GM12801 (cell line): ENCODE results near the gene DSCAML1.

Source experiments
- TF ChIP-seq, protein P1 (sequence below): IDR thresholded peaks from one replicate; pipeline ENCODE4 v1.5.1; 2011; ENCODE audit warnings: control low read depth; ENCODE audit not compliant: insufficient read length; ENCODE audit errors: extremely low read depth

DSCAML1 gene

DNA sequence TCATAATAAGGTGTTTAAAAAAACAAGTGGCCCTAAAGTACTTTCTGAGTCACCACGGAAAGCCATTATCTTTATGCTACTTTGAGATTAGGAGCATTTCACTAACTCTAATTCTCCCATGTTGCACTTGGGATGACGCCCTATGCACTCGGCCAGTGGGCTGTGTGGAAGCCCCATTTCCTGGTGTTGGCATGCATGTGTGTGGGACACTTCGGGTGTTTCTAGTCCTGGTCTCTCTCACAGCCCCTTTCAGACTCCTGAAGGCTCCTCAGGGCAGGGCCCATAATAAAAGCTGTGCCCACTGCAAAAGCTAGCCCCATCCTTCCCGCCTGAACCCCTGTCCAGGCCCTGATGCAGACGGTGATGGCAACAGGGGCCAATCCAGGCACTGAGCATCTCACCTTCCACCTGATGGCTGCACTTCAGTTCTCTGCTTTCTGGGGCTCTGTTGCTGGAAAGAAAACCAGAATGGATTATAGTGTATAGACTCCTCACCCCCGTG lies 42.4 kb upstream of the DSCAML1 start:
- TF ChIP-seq, protein P1, sequence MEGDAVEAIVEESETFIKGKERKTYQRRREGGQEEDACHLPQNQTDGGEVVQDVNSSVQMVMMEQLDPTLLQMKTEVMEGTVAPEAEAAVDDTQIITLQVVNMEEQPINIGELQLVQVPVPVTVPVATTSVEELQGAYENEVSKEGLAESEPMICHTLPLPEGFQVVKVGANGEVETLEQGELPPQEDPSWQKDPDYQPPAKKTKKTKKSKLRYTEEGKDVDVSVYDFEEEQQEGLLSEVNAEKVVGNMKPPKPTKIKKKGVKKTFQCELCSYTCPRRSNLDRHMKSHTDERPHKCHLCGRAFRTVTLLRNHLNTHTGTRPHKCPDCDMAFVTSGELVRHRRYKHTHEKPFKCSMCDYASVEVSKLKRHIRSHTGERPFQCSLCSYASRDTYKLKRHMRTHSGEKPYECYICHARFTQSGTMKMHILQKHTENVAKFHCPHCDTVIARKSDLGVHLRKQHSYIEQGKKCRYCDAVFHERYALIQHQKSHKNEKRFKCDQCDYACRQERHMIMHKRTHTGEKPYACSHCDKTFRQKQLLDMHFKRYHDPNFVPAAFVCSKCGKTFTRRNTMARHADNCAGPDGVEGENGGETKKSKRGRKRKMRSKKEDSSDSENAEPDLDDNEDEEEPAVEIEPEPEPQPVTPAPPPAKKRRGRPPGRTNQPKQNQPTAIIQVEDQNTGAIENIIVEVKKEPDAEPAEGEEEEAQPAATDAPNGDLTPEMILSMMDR: no peak

DNA sequence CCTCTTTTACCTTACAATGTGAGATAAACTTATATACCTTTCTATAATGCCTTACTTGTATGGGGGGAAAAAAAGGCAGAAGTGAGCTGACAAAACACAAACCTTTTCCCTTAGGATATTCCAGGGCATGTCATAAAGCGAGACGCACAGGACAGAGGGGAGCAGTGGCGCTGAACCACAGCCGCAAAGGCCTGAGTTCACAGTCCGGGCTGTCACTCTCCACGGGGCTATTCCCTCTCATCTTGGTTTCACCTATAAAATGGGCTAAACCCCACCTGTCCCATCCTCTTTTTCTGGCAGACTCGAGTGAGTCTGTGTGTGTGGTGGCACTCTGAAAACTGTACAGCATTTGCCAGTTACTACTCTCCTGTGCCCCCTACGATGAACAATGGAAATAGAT lies 41.9 kb upstream of the DSCAML1 start:
- TF ChIP-seq, protein P1: no peak

DNA sequence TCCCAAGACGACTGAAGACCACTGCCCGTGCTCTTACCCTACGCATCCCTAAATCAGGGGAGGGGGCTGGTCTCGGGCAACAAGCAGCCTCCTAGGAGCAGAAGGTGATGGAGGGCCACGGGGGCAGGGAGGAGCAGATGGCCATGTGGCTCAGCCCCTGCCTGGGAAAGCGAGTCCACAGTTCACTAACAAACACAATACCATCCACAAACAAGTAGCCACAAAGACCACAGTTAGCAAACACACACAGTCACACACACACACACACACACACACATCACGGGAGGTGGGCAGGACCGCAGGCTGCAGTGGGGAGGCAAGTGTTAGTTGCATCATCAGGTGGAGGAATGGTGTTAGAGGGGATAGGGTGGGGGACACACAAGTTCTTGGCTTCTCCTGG lies 40.8 kb upstream of the DSCAML1 start:
- TF ChIP-seq, protein P1: no peak

DNA sequence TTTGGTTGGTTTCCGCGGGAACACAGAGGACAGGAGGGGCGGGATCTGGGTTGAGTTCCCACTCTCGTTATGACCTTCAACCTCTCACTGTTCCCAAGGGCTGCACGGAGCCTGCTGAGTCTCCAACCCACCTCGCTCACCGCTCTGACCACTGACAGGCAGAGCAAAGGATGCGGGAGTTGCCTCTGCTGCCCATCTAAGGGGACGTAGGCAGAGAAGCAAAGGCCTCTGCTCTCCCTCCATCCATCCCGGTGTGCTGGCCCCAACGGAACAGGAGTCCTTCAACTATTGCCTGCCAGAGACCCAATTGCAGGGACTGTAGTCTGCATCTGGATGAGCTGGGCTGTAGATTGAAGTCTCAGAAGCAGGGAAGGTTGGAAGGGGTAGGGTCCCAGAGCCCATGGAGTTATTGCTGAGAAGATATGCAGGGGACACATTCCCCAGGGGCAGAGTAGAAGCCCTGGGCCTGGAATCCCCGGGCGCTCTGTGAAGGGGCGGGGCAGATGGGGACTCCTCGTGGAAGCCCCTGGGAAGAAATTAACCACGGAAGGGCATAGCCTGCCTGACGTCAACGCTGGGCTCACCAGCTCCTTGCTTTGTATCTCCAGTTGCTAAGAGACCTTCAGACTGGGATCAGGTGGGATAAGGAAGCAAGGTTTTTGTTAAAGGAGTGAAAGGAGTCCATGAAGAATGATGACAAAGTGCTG lies 40.2 kb upstream of the DSCAML1 start:
- TF ChIP-seq, protein P1: no peak

DNA sequence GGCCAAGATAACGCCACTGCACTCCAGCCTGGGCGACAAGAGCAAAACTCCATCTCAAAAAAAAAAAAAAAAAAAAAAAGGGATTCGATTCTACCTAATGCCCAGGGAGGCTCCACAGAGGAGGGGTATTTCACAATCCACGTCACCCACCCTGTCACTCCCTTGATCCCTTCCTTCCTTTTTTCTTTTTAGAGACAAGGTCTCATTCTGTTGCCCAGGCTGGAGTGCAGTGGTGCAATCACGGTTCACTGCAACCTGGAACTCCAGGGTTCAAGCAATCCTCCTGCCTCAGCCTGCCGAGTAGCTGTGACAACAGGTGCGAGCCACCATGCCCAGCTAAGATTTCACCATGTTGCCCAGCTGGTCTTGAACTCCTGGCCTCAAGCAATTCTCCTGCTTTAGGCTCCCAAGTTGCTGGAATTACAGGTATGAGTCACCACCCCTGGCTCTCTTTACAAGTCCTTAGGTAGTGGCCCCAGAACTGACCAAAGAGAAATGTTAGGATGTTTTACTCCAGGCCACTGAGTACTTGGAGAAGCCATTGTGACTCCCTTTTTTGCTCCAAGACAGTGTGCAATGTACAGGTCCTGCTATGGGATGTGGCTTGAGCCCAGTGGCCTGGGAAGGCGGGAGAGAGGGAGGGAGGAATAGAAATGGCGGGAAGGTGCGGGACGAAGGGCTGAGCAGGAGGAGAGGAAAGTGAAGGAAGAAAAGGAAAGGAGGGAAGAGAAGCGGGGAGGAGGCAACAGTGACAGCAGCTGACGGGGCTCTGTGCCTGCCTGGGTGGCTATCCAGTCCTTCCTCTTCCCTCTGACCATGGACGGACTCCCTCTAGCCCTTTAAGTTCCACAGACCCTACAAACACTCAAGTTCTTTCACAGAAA lies 39.3 kb upstream of the DSCAML1 start:
- TF ChIP-seq, protein P1: no peak

DNA sequence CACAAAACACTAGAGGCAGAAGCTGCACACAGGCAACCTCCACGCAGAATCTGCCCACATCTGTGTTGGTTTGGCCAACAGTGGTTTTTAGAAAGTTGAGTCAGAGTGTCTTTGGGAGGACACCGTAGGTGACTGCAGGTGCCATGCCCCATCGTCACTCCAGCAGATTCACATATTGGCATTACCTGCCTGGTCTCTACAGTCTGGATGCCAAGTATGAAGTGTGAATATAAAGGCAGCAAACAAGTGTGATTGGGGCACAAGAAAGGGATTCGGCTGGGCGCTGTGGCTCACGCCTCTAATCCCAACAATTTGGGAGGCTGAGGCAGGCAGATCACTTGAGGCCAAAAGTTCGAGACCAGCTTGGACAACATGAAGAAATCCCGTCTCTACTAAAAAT lies 38.6 kb upstream of the DSCAML1 start:
- TF ChIP-seq, protein P1: no peak

DNA sequence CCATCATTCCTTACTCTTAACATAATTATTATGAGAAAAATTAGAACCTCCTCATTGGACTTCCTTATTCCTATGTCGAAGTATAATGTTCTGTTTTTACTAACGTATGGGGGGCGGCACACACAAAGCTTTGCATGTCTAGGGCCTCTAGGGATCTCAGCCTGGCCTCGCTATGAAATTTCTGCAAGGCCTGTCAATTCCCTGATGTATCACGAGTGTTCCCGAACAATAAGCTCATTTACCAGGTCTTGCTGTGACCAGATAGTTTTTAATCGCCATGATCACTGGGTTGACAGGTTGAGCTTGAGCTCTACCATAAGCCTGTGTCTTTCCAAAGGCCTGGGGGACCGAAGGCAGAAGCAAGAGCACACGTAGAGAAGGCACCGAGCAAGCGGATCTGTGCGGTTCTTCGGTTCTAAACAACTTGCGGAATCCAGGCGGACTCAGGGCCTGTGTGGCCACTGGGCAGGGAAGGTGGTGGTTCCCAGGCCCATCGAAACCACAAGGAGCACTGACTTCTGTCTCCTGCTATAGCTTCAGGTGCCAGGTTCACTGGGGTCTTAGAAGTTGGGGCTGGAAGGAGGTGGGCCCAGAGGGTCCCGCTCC lies 37.9 kb upstream of the DSCAML1 start:
- TF ChIP-seq, protein P1: no peak
